Cardiac fibroblast (primary cell): ENCODE measurements around the gene SLC4A4.

Experiments
- DNase-seq, 2 donors: peaks; one replicate each; pipeline versions ENCODE4 v3.0.0 to v3.0.0-alpha.2; 2010; ENCODE audit warnings: low read depth in 2 of 2
- H3K4me3 ChIP-seq, 2 donors: replicated peaks in 1 of 2; 1 replicate in 1 of 2; 2 replicates in 1 of 2; pipeline ENCODE4 v1.5.1; 2011; ENCODE audit warnings: low read depth in 2 of 2, low read length in 2 of 2, mild to moderate bottlenecking in 2 of 2, moderate library complexity in 1 of 2
- TF ChIP-seq, protein P1 (sequence below): IDR thresholded peaks from one replicate; pipeline ENCODE4 v1.5.1; 2011; ENCODE audit warnings: low read depth, mild to moderate bottlenecking, low read length, inconsistent platforms

SLC4A4 gene

DNA sequence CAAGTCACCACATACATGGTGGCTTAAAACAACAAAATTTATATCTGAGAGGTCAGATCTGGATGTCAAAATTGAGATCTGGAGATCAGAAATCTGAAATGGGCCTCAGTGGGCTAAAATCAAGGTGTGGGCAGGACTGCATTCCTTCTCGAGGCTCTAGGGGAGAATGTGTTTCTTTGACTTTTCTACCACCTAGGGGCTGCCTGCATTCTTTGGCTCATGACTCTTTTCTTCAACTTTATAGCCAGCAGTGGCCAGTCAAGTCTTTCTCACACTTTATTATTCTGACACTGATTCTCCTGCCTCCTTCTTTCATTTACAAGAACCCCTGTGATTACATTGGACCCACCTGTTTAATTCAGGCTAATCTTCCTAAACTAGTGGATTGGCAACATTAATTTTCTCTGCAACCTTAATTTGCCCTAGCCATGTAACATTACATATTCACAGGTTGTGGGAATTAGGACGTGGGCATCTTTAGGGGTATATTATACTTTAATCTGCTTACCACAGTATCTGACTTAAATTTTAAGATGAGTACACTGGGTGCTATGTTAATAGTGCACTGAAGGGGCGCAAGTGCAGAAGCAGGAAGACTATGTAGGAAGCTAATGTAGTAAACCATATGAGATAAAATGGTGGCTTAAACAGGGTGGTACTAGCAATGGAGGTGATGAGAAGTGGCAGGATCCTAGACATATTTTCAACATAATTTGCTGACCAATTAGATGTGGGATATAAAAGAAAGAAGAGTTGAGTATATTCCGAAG is 188.0 kb downstream of the SLC4A4 start:
- TF ChIP-seq, protein P1, sequence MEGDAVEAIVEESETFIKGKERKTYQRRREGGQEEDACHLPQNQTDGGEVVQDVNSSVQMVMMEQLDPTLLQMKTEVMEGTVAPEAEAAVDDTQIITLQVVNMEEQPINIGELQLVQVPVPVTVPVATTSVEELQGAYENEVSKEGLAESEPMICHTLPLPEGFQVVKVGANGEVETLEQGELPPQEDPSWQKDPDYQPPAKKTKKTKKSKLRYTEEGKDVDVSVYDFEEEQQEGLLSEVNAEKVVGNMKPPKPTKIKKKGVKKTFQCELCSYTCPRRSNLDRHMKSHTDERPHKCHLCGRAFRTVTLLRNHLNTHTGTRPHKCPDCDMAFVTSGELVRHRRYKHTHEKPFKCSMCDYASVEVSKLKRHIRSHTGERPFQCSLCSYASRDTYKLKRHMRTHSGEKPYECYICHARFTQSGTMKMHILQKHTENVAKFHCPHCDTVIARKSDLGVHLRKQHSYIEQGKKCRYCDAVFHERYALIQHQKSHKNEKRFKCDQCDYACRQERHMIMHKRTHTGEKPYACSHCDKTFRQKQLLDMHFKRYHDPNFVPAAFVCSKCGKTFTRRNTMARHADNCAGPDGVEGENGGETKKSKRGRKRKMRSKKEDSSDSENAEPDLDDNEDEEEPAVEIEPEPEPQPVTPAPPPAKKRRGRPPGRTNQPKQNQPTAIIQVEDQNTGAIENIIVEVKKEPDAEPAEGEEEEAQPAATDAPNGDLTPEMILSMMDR, result peak; percentile 11
- DNase-seq, result no peak
- no peak overlapping the region for H3K4me3 ChIP-seq

- TF ChIP-seq, protein P1, result no peak
Measured at GRCh38 chr4:71532407-71532806, 193.6 kb downstream of the SLC4A4 start.

GRCh38 chr4:71533121-71533520 is 194.3 kb downstream of the SLC4A4 start:
- no peak overlapping the region for H3K4me3 ChIP-seq
- DNase-seq, result no peak
- TF ChIP-seq, protein P1, result no peak

More at GRCh38 chr4:71532407-71532806, 193.6 kb downstream of the SLC4A4 start:
- no peak overlapping the region for H3K4me3 ChIP-seq
- no peak for DNase-seq

DNA sequence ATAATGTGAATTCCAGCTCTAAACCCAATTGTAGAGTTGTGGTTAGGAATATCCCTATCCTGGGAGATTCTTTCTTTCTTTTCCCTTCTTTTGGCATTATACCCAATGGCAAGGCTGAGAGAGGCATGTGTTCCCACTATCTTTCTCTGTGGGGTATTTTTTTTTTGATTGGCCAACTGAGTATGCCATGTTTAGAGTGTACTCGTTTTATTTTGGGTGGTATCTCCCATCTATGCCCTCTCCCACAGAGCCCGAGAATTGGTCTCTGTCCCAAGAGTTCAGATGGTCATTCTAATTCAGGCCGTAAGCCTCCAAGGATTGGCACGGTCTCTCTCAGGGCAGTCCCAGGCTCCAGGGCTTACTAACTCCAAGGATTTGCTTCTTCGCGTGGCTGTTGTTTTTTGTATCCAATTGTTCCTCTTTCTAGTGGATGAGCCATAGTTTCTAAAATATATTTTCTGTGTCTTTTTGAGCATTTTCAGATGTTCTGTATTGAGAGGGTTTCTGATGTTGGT is 198.8 kb downstream of the SLC4A4 start:
- no peak for DNase-seq
- TF ChIP-seq, protein P1, result no peak
- H3K4me3 ChIP-seq, result no peak overlapping the region

DNA sequence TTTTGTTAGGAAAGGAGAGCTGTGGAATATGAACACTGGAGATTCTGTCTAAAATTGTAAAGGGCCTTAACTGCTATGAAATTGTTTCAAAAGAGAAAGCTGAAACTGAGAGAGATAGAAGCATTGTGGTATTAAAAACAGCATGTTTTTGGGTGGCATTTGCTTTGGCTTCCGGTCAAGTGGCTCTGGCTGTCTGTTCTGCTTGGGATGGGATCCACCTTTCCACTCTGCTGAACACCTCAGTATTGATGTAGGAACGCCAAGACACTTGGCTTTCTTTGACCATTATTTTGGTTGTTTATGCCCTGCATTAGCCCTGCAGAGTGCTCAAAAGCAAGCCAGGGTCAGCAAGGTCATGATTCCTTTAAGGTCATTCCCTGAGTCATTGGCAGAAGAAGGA is 199.7 kb downstream of the SLC4A4 start:
- no peak for DNase-seq
- TF ChIP-seq, protein P1, result no peak
- no peak overlapping the region for H3K4me3 ChIP-seq

DNA sequence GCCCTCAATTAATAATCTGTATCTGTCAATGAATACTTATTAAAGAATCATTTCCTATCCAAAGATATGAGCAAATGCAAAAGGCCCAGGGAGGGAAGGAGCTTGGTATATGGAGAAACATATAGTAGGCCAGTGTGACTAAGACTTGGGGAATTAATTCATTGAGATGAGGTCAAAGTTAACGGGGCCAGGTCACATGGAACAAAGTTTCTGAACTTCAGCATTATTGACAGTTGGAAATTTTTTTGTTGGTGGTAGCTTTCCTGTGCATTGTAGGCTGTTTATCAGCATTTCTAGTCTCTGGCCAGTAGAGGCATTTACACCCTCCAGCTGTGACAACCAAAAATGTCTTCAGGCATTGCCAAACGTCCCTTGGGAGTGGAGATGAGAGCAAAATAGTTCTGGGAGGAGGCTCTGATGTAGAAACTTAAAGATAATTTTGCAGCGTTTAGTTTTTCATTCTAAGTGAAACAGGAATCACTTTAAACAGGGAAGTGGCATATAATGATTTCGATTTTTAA is 202.0 kb downstream of the SLC4A4 start:
- H3K4me3 ChIP-seq, result no peak overlapping the region
- TF ChIP-seq, protein P1, result peak; percentile 15
- DNase-seq, result peak; percentile 32 to 53
